B cell (primary cell): Measurements from ENCODE around the gene PSME1. TPM values are rescaled to one million over a fixed set of nuclear protein-coding genes. Genes with fewer than 3 reads are reported as not detected.
A peak's percentile ranks its signal among the peaks of the same experiment; 100 is the strongest.

Experiments
- ATAC-seq: fragments of 200-7000 bp; cut with Tn5 transposase; one replicate; pipeline ENCODE4 v1.10.0; 2021; ENCODE audit warnings: low read depth, mild to moderate bottlenecking, moderate number of reproducible peaks, moderate library complexity
- CTCF ChIA-PET: fragments of 350-600 bp; sonication (Branson Sonifier 250); formaldehyde crosslinking; loops from one replicate; lab custom pipeline; 2021; ENCODE audit warnings: antibody characterized with exemption, inconsistent platforms; lab: Charles Lee
- POLR2A ChIA-PET: fragments of 350-600 bp; sonication (Branson Sonifier 250); formaldehyde crosslinking; loops from one replicate; lab custom pipeline; 2021; ENCODE audit warnings: antibody characterized with exemption; lab: Charles Lee
- DNase-seq: peaks from one replicate; pipeline ENCODE4 v3.0.0; 2013
- H2AFZ ChIP-seq: 2 replicates; pipeline ENCODE4 v1.6.1; 2012; ENCODE audit warnings: mild to moderate bottlenecking, low read depth, low read length; ENCODE audit not compliant: insufficient read depth, poor library complexity, severe bottlenecking
- H3K27ac ChIP-seq, 2 donors: 1 replicate in 1 of 2; 2 replicates in 1 of 2; pipeline ENCODE4 v1.5.1; 2012 to 2013; ENCODE audit warnings: low read length in 2 of 2, mild to moderate bottlenecking in 2 of 2, moderate library complexity in 1 of 2
- H3K27me3 ChIP-seq, 4 experiments: fragments of 200-600 bp in 1 of 4; sonication (generic) in 1 of 4; replicated peaks in 1 of 4; 1 replicate in 2 of 4; 2 replicates in 2 of 4; pipeline versions ENCODE4 v1.6.1 to v1.7.0; 2013 to 2016; ENCODE audit warnings: low read length in 3 of 4, mild to moderate bottlenecking in 2 of 4, mixed read lengths in 1 of 4, moderate library complexity in 1 of 4; ENCODE audit not compliant: insufficient read depth in 4 of 4, control insufficient read depth in 3 of 4; ENCODE audit errors: control extremely low read depth in 1 of 4
- H3K36me3 ChIP-seq, 2 experiments: replicated peaks in 1 of 2; 1 replicate in 1 of 2; 2 replicates in 1 of 2; pipeline versions ENCODE4 v1.6.1 to v1.7.1; 2013; ENCODE audit warnings: low read length in 1 of 2; ENCODE audit not compliant: insufficient read depth in 2 of 2, control insufficient read depth in 1 of 2; ENCODE audit errors: control extremely low read depth in 1 of 2, extremely low read depth in 1 of 2
- H3K4me1 ChIP-seq, 2 donors: fragments of 200-600 bp in 1 of 2; sonication (generic) in 1 of 2; 1 replicate in 1 of 2; 2 replicates in 1 of 2; pipeline versions ENCODE4 v1.5.1 to v1.6.1; 2013 to 2017; ENCODE audit warnings: low read length in 2 of 2; ENCODE audit not compliant: control insufficient read depth in 2 of 2, insufficient read depth in 2 of 2
- H3K4me2 ChIP-seq: replicated peaks from 2 replicates; pipeline ENCODE3; 2012; ENCODE audit warnings: mild to moderate bottlenecking, low read depth, low read length; ENCODE audit not compliant: poor library complexity, severe bottlenecking
- H3K4me3 ChIP-seq, 5 experiments: fragments of 200-600 bp in 1 of 5; sonication (generic) in 1 of 5; 1 replicate in 3 of 5; 2 replicates in 2 of 5; pipeline versions ENCODE4 v1.5.1 to v1.7.0; 2011 to 2016; ENCODE audit warnings: low read length in 4 of 5, mild to moderate bottlenecking in 4 of 5, low read depth in 2 of 5, control low read depth in 1 of 5, moderate library complexity in 1 of 5; ENCODE audit not compliant: insufficient read depth in 1 of 5; ENCODE audit errors: control extremely low read depth in 1 of 5, extremely low read depth in 1 of 5
- H3K79me2 ChIP-seq: fragments of 200-600 bp; sonication (generic); one replicate; pipeline ENCODE4 v1.6.0; 2016; ENCODE audit warnings: low read length; ENCODE audit not compliant: control insufficient read depth, insufficient read depth
- H3K9ac ChIP-seq: fragments of 200-600 bp; sonication (generic); 2 replicates; pipeline ENCODE4 v1.6.1; 2017; ENCODE audit warnings: mild to moderate bottlenecking, low read length, moderate library complexity
- H3K9me3 ChIP-seq, 3 donors: one replicate each; pipeline versions ENCODE4 v1.6.1 to v1.7.1; 2013; ENCODE audit warnings: low read length in 2 of 3; ENCODE audit not compliant: control insufficient read depth in 2 of 3, insufficient read depth in 1 of 3; ENCODE audit errors: control extremely low read depth in 1 of 3
- H4K20me1 ChIP-seq: 2 replicates; pipeline ENCODE4 v1.6.0; 2012; ENCODE audit warnings: mild to moderate bottlenecking, low read length; ENCODE audit not compliant: insufficient read depth, control insufficient read depth, poor library complexity, severe bottlenecking
- H3K27ac Mint-ChIP-seq: one replicate; pipeline ENCODE4 v1.8.0; 2021; ENCODE audit warnings: mixed read lengths
- H3K27me3 Mint-ChIP-seq: one replicate; pipeline ENCODE4 v1.8.0; 2021; ENCODE audit warnings: mixed read lengths
- H3K4me1 Mint-ChIP-seq: one replicate; pipeline ENCODE4 v1.8.0; 2021; ENCODE audit warnings: mixed read lengths
- H3K4me3 Mint-ChIP-seq: one replicate; pipeline ENCODE4 v1.8.0; 2021; ENCODE audit warnings: mixed read lengths
- H3K9me3 Mint-ChIP-seq: one replicate; pipeline ENCODE4 v1.8.0; 2022; ENCODE audit warnings: mixed read lengths; ENCODE audit not compliant: insufficient read depth
- CTCF ChIP-seq: fragments of 200-600 bp; IDR thresholded peaks from one replicate; pipeline ENCODE4 v1.8.0; 2022; ENCODE audit warnings: antibody characterized with exemption, mild to moderate bottlenecking
- EZH2 ChIP-seq: IDR thresholded peaks from 2 replicates; pipeline ENCODE4 v1.6.1; 2012; ENCODE audit warnings: borderline replicate concordance, low read depth, mild to moderate bottlenecking, moderate library complexity, low read length; ENCODE audit not compliant: insufficient read depth, poor library complexity, severe bottlenecking
- WGBS: methylation state at CpG from one replicate; pipeline ENCODE4 v1.1.5; 2013; ENCODE audit warnings: missing lambda C conversion rate; ENCODE audit not compliant: insufficient coverage; 5-methylcytosine and 5-hydroxymethylcytosine counted together
- intact Hi-C: fragments of 100-400 bp; cut with micrococcal nuclease; formaldehyde crosslinking; loops from one replicate; pipeline ENCODE4 v1.10.0; 2022
- polyA plus RNA-seq: library from polyadenylated mRNA; depleted of rRNA; stranded (reverse); fragments of >200 nt; gene quantifications from 2 replicates; pipeline ENCODE4 v1.2.3, GENCODE V29; 2012
- total RNA-seq, 2 donors: library from RNA; stranded (reverse); fragments of 120-200 nt in 1 of 2; gene quantifications; 1 replicate in 1 of 2; 2 replicates in 1 of 2; pipeline versions ENCODE4 v1.2.3 to v1.2.4, GENCODE V29; 2013 to 2022

Gene PSME1
- total and polyA plus RNA-seq, 2 donors (not counting 1 experiment from before 2014, with no cell fraction given): 237 to 257 TPM

- H3K4me1 ChIP-seq: peaks cover 5 to 35% of the 10 kb centered on the region in 2 donors
- POLR2A ChIA-PET: interaction anchor here (0.6 to 4.1 kb wide), 11 partner anchors 13 to 149 kb away, joined by 3 to 35 read pairs (median 7); partner anchors contain the start of genes DCAF11, IRF9, NRL and PSME1
- peak; percentile 66 for ATAC-seq
Observed at GRCh38 chr14:24093901-24094840, 41.8 kb upstream of the PSME1 start, which contains the start of gene PCK2. PCK2 (plus strand) TSS chr14:24094311; CDS start chr14:24094406, 95 bp downstream.

More at GRCh38 chr14:24093901-24094840, 41.8 kb upstream of the PSME1 start, which contains the start of gene PCK2:
- H3K4me1 Mint-ChIP-seq: peaks cover 38% of the 10 kb centered on the region
- CTCF ChIA-PET: interaction anchor here (0.8 to 12.1 kb wide), 16 partner anchors 11 to 214 kb away, joined by 3 to 292 read pairs (median 5); partner anchors contain the start of genes CIDEB, DCAF11, EMC9 and IPO4
- Histone ChIP-seq H3K27me3 (no peaks in the 10 kb centered on the region), H3K79me2 (peaks cover 33% of the 10 kb centered on the region), H4K20me1 (peaks cover 7% of the 10 kb centered on the region), H3K27ac (peak within 1 kb of the TSS; percentile 80 to 95), H3K9me3 (no peaks in the 10 kb centered on the region), H3K36me3 (peaks cover 2 to 20% of the 10 kb centered on the region in 2 experiments), H3K4me2 (peak within 1 kb of the TSS; percentile 95), H2AFZ (peak within 1 kb of the TSS; percentile 92), H3K4me3 (peak within 1 kb of the TSS; percentile 62 to 97 (median 89)), H3K9ac (peak within 1 kb of the TSS; percentile 95)
- WGBS: under 1% methylated on average over 61 of the region's 68 CpGs
- intact Hi-C loops: loop anchor here (1.0 to 5.0 kb wide), 5 partner anchors 13 to 527 kb away; partner anchors contain the start of genes AP1G2, DCAF11, NRL and PSME1
- H3K27me3 Mint-ChIP-seq: no peaks in the 10 kb centered on the region
- H3K9me3 Mint-ChIP-seq: no peaks in the 10 kb centered on the region
- peak within 1 kb of the TSS; percentile 95 for H3K4me3 Mint-ChIP-seq
- H3K27ac Mint-ChIP-seq: peak within 1 kb of the TSS; percentile 92
- DNase-seq: peak; percentile 81
- TF ChIP-seq CTCF (peak; percentile 28), EZH2 (no peak)
